Ishikawa (cell line): ENCODE results near the gene PPP2R5E.

Source experiments
- CEBPB ChIP-seq: IDR thresholded peaks from 2 replicates; pipeline ENCODE4 v1.6.1; 2012
- CREB1 ChIP-seq: IDR thresholded peaks from 2 replicates; pipeline ENCODE4 v1.6.1; 2012; ENCODE audit warnings: low read depth
- EGR1 ChIP-seq: IDR thresholded peaks from 2 replicates; pipeline ENCODE4 v1.6.1; 2012
- EP300 ChIP-seq: IDR thresholded peaks from 2 replicates; pipeline ENCODE4 v1.6.1; 2012; ENCODE audit warnings: borderline replicate concordance
- FOXM1 ChIP-seq: IDR thresholded peaks from 2 replicates; pipeline ENCODE4 v1.6.1; 2012; ENCODE audit warnings: low read depth, borderline replicate concordance
- RAD21 ChIP-seq: IDR thresholded peaks from 2 replicates; pipeline ENCODE4 v1.6.1; 2012; ENCODE audit warnings: low read depth
- TAF1 ChIP-seq: IDR thresholded peaks from 2 replicates; pipeline ENCODE4 v1.6.1; 2012; ENCODE audit warnings: low read depth, mild to moderate bottlenecking
- USF1 ChIP-seq: IDR thresholded peaks from 2 replicates; pipeline ENCODE4 v1.6.1; 2012
- YY1 ChIP-seq: IDR thresholded peaks from 2 replicates; pipeline ENCODE4 v1.6.1; 2012; ENCODE audit warnings: low read depth
- TF ChIP-seq, protein P1 (sequence below): IDR thresholded peaks from 2 replicates; pipeline ENCODE4 v1.6.1; 2012
- TF ChIP-seq, protein P2 (sequence below): IDR thresholded peaks from 2 replicates; pipeline ENCODE4 v1.6.1; 2012; ENCODE audit warnings: low read depth, mild to moderate bottlenecking

DNA sequence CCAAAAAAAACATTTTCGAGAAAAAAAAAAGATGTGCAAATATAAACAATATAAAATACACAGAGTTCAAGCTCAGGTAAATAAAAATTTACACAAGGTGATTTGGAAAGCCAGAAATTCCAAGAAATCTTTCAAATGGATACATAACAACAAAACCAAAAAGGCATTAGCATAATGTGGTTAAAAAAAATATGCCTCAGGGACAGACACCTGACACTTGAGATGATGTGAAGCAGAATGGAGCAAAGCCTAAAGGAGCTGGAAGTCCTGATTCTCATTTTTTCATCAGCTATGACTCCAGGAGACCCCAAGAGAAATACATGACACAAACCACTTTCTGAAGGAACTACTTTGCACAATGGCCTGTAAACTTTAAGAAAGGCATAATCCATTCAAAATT lies 98.6 kb downstream of the PPP2R5E start:
- TF ChIP-seq RAD21 (no peak), FOXM1 (no peak), EGR1 (no peak), USF1 (no peak), CEBPB (no peak), EP300 (no peak), CREB1 (no peak), TAF1 (no peak), YY1 (no peak)
- TF ChIP-seq, protein P1, sequence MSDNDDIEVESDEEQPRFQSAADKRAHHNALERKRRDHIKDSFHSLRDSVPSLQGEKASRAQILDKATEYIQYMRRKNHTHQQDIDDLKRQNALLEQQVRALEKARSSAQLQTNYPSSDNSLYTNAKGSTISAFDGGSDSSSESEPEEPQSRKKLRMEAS = no peak
- TF ChIP-seq, protein P2, sequence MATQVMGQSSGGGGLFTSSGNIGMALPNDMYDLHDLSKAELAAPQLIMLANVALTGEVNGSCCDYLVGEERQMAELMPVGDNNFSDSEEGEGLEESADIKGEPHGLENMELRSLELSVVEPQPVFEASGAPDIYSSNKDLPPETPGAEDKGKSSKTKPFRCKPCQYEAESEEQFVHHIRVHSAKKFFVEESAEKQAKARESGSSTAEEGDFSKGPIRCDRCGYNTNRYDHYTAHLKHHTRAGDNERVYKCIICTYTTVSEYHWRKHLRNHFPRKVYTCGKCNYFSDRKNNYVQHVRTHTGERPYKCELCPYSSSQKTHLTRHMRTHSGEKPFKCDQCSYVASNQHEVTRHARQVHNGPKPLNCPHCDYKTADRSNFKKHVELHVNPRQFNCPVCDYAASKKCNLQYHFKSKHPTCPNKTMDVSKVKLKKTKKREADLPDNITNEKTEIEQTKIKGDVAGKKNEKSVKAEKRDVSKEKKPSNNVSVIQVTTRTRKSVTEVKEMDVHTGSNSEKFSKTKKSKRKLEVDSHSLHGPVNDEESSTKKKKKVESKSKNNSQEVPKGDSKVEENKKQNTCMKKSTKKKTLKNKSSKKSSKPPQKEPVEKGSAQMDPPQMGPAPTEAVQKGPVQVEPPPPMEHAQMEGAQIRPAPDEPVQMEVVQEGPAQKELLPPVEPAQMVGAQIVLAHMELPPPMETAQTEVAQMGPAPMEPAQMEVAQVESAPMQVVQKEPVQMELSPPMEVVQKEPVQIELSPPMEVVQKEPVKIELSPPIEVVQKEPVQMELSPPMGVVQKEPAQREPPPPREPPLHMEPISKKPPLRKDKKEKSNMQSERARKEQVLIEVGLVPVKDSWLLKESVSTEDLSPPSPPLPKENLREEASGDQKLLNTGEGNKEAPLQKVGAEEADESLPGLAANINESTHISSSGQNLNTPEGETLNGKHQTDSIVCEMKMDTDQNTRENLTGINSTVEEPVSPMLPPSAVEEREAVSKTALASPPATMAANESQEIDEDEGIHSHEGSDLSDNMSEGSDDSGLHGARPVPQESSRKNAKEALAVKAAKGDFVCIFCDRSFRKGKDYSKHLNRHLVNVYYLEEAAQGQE = no peak
